Stimulated activated CD8-positive, alpha-beta memory T cell treated with anti-CD3 and anti-CD28 coated beads, Interleukin-15, amount 100 ng/mL, for 48 hours (primary cell): ENCODE data around the gene DPEP3.

ENCODE experiments used
- DNase-seq, 2 donors: peaks; one replicate each; pipeline ENCODE4 v3.0.0-alpha.2; 2020; ENCODE audit warnings: low read depth in 2 of 2

Gene DPEP3

GRCh38 chr16:67931712-67932461 is 48.4 kb downstream of the DPEP3 start, which contains the start of gene CTRL:
Gene CTRL, minus strand, starts transcription at chr16:67931862. Its CDS starts 10 bp downstream, at chr16:67931852.
- no peak for DNase-seq

GRCh38 chr16:67930678-67931211 is 49.6 kb downstream of the DPEP3 start:
- no peak for DNase-seq

- DNase-seq: no peak
Observed at GRCh38 chr16:67930191-67930590, 50.1 kb downstream of the DPEP3 start.

GRCh38 chr16:67928561-67929364 is 51.5 kb downstream of the DPEP3 start:
- peak; percentile 62 to 63 for DNase-seq

- DNase-seq: no peak
Observed at GRCh38 chr16:67928147-67928546, 52.2 kb downstream of the DPEP3 start.

GRCh38 chr16:67927131-67927941 is 53.0 kb downstream of the DPEP3 start:
- no peak for DNase-seq

- no peak for DNase-seq
Observed at GRCh38 chr16:67926181-67926750, 54.0 kb downstream of the DPEP3 start.
